GM21367 (cell line): ENCODE measurements around the gene SIRPG.
"Not testable (repeated sequence)": the region's sequence is repeated elsewhere in the genome, so short reads cannot be mapped to it uniquely, and the experiment has no call there.

ENCODE experiments used
- ATAC-seq: cut with Tn5 transposase; IDR thresholded peaks from one replicate; pipeline ENCODE4 v1.9.1; 2021; ENCODE audit not compliant: unreplicated experiment

The SIRPG gene

DNA sequence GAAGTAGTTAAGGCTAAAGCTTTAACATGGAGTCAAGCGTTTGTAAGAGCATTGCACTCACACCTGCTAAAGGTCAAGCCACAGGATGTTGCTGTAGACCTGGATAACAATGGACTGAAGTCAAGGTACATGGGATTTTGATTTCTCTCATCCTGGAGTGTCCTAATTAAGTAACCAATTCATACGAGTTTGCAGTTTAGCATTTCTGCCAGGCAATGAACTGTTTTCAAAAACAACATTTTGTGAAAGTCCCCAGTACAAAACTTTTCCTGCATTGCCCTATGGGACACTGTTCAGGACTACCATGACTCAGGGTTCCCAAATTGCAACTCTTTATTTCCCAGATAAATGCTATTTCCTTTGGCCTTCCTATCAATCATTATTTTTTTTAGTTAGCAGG lies 20.4 kb downstream of the SIRPG start:
- ATAC-seq, result no peak

DNA sequence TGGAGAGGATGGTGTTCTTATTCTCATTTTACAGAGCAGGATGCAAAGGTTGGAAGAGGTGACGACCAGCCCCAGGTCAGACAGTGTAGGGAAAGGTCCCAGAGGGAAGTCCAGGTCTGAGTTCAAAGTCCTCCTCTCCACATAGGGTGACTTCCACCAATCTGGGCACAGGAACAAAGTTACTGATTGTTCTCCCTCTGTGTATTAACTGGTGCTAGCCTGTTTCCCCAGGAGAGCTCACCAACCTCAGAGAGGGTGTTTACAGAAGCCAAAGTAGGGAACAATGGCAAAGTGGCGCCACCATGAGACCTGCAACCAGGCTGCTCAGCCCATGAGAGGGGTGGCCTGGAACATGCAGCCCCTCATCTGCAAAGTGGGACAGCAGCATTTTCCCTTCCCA lies 21.0 kb downstream of the SIRPG start:
- ATAC-seq, result no peak

DNA sequence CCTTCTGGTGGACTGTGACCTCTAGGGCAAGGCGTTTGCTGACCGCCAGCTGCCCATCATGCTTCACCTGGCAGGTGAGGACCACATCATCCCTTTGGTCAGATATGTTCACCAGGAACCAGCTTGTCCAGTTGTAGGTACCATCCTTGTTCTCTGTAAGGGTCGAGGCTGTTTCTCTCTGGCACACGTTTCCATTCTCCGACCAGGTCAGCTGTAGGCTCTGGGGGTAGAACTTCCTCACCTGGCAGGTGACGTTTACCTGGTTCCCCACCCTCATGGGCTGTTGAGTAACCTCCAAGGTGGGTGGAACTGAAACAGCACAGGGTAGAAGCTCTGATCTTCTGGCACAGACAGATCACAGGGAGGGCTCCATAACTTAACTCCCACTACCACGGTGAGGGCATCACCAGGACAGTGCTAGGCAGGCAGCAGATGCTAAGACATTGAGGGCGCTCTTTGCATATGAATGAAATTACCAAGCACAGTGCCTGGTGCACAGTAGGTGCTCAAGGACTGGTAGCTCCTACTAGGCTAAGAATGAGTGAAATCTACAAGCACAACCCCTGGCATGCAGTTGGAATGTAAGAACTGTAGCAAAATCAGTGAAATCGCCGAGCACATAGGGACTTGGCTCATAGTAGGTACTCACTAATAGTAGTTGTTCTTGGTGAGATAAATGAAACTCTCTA lies 22.1 kb downstream of the SIRPG start:
- ATAC-seq, result no peak

DNA sequence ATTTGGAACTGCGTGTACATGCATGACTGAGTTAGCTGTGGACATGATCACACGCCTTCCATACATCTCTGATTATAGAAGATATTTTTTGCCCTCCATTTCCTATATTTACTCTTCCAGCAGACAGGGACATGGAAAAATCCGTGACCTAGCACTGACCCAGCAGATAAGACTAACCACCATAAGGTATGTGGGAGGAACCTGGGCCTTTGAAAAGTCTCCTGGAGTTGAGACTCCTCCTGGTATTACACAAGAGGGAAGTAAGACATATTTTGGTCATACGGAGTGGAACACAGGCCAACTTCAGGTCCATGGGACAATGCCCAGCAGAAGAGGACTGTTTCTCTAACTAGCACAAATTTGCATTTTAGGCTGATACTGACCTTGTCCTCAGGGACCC lies 24.0 kb downstream of the SIRPG start:
- ATAC-seq, result no peak

DNA sequence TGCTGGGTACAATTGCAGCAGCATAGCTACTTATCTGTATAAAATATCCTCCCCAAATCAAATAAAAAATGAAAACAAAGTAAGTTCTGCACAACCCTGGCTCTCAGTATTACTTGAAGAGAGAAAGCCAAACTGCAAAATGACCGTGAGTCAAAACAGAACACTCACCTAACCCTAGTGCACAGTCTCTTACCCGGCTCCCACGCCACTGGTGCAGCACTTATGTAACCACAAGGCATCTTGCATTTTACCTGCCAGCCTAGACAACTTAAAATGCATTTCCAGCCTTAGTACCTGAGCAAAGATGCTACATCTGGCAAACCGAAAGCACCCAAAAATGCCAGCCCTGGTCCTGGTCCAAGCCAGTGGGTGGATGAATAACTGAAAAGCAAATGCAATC lies 25.4 kb downstream of the SIRPG start:
- ATAC-seq, result no peak

DNA sequence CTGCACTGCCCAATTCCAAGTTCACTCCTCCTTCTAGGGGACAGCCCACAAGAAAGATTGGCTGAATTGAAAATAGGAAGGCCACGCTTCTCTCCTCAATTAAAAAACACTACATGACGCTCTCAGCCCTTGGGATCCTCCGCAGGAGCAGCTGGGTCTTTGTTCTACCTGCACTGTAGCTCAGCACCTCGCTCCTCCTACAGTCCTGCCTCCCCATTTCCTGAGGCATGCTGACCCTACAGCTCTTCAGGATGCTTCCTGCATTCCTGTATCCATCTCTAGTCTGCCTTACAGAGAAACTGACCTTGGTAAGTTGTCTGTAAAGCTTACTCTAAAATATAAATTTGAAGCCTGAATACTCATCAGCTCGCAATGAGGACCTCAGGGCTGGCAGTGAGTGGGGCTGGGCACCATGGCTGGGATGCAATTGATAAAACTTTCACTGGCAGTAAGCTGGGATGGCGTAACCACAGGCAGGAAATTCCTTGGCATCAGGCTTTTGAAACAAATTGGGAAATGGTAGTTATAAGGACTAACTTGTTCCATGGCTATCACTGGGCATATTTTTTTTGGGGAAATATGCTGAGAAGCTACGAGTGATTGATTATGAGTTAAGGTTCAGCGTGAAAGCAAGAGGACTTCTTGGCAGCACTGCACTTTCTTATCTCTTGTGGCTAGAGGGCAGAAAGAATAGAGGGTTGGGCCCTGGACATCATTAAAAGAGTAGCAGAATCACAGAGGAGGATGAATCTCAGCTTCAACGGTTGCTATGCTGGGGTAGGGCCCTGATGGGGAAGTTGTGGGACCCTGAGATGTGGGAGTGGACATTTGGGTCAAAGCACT lies 26.0 kb downstream of the SIRPG start:
- ATAC-seq, result no peak

DNA sequence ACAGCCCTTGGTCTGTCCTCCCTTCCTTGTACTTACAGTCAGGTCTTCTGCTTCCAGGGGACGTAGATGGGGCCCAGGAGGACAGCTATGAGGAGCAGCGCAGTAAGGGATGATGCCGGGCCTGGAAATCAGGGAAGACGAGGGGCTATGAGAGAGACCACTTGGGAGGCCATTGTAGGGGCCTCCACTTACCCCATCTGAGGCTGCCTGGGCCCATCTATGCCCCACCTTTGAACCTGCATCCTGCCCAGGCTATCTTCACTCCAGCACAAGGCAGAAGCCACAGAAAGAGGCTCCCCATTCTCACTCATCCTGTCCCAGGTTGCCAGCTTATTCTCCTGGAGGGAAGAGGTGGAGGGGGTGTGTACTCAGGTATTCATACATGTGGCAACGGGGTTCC lies 27.4 kb downstream of the SIRPG start:
- no peak for ATAC-seq

DNA sequence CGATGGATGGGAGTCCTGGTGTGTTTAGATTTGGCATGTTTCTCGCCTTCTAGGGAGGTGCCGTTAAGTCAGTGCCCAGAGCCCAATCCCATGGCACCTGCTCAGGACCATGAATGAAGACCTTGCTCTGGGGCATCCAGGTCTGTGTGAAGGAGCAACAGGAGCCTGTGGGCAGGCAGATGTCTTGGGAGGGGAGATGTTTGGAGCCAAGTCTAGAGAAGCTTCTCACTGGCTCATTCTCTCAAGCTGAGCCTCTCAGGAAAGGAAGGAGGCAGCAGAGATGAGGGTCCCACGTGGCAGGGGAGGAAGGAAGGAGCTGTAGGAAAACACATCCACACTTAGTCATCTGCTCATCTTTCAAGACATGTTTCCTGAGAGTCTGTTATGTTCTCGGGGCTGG lies 28.3 kb downstream of the SIRPG start:
- no peak for ATAC-seq

DNA sequence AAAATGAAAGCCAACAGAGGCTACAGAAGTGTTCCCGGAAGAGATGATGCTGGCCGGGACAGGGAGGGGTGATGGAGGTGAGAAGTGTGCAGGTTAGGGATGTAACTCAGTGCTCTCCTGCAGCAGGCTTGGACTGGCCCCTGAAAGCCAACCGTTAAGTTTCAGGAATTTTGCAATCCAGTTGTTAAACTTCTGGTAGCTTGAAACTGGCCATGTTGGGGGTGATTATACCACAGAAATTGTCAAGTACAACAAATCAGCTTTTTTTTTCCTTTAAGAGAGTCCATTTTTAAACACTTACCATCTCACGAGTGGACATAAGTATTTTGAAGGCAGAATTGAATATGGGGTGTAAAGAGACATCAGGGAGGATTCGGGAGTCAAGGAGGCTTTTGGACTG lies 29.0 kb downstream of the SIRPG start:
- ATAC-seq, result no peak

DNA sequence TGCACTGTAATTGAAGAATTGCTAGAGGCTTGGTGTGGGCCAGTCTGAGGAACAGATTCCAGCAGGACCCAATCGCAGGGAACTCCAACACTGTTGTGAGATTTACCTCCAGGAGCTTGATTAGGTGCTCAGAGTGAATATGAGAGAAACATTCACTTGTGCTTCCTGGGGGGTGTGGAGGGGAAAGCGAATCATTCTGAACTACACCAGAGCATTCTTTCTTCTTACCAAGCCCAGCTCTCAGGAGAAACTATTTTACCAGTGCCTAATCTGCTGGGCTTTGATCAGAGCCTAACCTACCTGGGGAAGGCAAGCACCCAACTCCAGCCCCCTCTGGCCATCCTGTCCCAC lies 30.4 kb downstream of the SIRPG start:
- ATAC-seq, result no peak

DNA sequence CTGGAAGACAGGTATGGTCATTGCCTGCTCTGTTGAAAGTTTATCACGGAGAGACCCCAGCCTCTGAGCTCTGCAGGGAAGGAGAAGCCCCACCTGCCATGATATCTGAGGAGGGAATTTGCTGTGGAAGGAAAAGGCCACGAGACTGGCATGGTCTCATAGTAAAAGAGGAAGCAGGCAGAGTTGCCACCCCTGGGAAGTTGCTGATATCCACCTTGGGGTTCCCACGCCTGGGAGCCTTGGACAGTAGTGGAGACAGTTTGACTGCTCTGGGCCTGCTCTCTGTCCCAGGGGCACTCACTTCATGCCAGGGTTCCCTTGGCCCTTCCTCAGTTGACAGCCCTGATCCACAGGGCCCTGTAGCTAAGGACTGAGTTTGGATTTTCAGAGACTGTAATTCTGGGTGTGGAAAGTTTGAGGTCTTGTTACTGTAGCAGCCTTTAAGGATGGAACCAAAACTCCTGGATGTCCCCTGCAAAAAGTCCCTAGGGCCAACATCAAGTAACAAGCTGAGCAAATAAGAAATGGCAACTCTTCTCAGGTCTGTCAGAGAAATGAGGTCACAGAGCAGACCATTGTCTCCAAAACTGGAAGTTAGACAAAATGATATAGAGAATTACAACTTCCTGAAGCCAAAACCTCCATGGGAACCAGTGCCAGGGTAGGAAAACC lies 30.9 kb downstream of the SIRPG start:
- ATAC-seq, result no peak

DNA sequence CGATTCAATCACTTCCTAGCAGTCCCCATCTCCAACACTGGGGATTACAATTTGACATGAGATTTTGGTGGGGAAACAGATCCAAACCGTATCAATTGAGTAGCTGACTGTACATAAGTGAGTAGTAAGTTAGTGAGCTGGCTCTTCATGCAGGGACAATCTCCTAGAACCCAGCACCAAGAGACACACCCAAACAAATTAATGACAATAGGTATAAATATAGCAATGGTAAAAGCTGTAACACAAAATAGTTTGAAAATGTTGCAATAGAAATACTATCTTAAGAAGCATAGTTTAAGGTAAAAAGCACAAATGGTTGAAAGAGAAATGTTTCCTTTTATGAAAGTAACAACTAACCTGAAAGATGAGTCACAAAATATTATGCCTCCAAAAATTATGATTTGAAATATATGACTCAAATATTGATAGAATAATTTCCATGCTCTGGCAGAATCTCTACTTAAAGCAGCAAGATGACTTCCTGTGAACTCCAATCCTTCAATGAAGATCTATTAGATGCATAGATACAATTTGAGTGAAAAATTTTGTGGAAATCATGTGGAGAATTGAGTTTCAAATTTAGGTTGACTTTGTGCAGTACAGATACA lies 32.4 kb downstream of the SIRPG start:
- no peak for ATAC-seq

DNA sequence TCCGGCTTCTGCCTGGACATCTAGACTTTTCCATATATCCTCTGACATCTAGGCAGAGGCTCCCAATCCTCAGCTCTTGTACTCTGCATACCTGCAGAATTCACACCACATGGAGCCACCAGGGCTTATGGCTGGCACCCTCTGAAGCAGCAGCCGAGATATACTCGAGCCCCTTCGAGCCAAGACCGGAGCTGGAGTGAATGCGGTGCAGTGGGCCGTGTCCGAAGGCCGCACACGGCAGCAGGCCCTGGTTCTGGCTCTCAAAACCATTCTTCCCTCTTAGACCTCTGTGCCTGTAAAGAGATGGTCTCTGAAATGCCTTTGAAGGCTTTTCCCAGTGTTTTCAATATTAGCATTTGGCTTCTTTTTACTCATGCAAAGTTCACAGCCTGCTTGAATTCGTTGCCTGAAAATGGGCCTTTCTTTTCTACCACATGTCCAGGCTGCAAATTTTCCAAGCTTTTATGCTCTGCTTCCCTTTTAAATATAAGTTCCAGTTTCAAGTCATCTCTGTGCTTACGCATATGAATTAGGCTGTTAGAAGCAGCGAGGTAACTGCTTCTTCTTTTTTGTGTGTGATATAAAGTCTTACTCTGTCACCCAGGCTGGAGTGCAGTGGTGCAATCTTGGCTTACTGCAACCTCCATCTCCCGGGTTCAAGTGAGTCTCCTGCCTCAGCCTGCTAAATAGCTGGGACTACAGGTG lies 33.9 kb downstream of the SIRPG start:
- no peak for ATAC-seq

DNA sequence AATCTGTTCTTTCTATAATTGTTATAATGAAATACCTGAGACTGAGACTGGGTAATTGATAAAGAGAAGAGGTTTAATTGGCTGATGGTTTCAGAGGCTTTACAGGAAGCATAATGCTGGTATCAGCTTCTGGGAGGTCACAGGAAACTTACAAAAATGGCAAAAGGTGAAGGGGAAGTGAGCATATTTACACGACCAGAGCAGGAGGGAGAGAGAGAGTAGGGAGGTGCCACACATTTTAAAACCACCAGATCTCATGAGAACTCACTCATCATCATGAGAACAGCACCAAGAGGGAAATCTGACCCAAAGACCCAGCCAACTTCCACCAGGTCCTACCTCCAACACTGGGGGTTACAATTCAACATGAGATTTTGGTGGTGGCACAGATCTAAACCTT lies 35.1 kb downstream of the SIRPG start:
- no peak for ATAC-seq

DNA sequence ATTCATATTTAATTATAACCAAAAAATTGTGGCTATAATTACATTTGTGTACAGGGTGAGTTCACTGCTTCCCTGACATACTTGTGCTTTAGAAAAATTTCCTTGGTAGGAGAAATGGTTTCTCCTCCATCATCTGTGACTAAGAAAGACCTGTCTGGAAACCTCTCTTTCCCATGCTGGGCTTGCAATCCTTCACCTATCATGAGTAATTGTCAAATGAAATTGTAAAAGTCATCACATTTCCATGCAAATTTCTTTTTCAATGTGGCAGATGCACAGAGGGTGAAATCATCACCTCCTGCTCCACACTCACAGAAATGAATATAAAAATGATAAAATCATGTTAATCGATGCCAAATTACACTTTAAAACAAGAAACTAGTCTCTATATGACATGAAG lies 36.3 kb downstream of the SIRPG start:
- no peak for ATAC-seq

DNA sequence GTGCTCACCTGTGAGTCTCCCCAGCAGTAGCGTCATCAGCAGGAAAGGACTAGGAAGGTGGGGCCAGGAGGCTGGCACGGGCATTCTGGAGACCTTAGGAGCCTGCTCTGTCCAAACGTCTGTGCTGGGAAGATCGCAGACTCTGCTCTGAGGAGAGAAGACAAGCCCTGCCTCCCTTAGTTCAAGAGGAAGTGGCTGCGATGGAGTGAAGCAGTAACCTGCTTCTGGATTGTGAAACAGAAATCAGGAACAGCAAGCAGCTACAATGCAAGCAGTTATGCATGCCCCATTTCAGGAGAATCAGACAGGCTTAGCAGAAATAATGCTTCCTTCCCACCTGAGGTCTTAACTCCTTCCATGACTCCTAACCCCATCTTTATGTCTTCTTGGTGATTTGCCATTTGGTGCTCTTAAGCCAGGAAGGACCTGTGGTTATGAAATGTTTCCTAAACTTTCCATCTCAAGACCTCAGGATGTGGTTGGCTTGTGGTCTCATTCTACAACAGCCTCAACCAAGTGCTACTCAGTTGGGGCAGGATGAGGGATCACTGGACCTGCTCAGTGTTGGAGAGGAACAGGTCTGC lies 37.6 kb downstream of the SIRPG start, which contains the start of gene SIRPB1:
Gene SIRPB1 (minus strand): TSS at position 149 of the 584 bp plus-strand sequence. CDS start 65 bp downstream, at position 84.
- ATAC-seq, result no peak

DNA sequence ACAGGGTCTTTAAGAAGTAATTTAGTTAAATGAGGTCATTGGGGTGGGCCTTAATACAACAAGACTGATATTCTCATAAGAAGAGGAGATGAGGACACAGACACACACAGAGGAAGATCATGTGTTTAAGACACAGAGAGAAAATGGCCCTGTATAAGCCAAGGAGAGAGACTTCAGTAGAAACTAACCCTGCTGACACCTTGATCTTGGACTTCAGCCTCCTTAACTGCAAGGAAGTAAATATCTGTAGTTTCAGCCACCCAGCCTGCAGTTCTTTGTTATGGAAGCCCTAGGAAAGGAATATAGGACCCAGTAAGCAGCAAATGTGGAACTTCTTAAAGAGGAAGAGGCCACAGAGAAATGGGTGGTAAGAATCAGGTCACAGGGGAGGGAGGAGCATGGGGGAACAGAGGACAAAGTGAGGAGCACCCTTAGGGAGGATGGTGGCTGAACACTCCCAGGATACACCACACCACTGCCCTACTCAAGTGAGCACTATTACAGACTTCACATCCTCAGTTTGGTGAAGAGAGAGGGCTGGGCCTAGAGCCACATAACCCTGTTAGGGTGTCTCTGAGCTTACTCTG lies 38.5 kb downstream of the SIRPG start:
- ATAC-seq, result no peak

DNA sequence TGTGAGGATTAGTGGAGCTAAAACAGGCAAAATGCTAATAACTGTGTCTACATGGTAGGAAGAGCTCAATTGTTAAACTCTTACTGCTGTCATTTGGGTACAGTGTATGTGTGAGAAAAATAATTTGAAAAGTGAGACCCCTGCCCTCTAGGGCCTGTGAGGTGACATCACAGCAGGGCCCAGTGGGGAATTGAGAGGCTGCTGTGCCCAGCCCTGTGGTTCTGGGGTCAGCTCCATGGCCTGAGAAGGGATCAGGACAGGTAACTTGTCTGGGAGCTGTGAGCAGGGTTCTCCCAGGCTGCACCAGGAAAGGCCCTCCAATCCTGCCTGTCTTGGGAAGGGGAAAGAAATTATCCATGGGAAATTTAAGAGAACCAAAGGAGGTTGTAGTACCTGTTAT lies 39.1 kb downstream of the SIRPG start:
- no peak for ATAC-seq

DNA sequence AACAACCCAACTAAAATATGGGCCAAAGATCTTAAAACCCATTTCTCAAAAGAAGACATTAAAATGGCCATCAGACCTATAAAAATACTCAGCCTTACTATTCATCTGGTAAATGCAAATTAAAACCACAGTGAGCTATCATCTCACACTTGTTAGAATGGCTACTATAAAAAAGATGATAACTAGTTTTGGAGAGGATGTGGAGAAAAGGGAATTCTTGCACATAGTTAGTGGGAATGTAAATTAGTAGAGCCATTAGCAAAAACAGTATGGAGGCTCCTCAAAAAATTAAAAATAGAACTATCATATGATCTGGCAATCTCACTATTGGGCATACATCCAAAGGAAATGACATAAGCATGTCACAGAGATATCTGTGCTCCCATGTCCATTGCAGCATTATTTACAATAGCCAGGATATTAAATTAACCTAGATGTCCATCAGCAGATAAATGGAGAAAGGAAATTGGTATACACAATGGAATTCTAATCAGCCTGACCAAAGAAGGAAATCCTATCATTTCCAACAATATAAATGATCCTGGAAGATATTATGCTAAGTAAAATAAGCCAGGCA lies 40.6 kb downstream of the SIRPG start:
- ATAC-seq, result no peak

DNA sequence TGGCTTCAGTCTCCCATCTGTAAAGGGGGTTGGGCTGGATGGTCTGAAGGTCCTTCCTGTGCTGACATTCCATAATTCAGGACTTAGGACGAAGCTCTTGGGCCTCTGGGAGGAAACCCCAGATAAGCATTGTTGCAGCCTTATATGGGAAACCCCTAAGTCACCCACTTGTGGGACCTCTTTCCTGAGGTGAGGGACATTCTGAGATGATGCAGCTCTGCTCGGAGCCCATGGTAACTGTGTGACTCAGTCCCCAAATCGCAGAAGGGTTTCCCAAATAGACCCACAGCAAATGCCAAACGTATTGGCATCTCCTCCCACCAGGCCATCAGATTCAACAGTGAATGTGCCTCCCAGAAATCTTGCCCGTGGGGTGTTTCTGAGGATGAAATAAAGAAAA lies 47.2 kb downstream of the SIRPG start:
- ATAC-seq, result not testable (repeated sequence)
